GM18526 (cell line): Measurements from ENCODE around the gene ASCC1.

Experiments
- POLR2A ChIP-seq: IDR thresholded peaks from 3 replicates; pipeline ENCODE4 v1.6.1; 2011; ENCODE audit not compliant: insufficient read length; ENCODE audit errors: extremely low read depth

Gene ASCC1

DNA sequence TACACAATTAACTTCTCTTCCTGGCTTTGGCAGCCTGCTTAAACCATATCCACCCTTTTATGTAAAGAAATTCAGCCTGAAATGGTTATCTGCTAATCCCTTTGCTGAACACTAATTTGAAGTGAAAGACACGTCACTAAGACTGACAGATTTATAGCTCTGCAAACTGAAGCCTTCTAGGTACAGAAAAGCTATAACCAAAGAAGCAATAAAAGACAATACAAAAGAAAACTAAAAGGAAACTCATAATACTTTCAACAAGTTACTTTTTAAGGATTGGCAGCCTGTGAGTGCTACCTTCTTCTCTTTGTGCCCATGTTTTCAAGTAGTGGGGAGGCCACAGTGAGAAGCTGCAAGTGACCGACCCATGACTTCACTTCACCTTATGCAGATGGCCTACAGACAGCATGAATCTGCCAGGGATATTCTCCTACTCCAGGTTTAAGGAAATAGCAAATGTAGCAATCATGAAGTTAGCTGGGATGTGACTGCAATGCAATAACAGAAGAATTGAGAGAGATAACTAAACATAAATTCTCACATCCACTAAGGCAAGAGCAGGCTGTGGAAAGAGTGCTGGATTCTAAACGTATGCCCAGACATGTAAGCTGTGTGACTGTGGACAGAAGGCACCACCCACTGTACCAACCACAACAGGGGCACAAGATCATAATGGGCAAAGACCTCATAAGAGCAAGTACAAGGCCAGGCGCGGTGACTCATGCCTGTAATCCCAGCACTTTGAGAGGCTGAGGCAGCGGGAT, 117.1 kb downstream of the ASCC1 start:
- TF ChIP-seq POLR2A = no peak

DNA sequence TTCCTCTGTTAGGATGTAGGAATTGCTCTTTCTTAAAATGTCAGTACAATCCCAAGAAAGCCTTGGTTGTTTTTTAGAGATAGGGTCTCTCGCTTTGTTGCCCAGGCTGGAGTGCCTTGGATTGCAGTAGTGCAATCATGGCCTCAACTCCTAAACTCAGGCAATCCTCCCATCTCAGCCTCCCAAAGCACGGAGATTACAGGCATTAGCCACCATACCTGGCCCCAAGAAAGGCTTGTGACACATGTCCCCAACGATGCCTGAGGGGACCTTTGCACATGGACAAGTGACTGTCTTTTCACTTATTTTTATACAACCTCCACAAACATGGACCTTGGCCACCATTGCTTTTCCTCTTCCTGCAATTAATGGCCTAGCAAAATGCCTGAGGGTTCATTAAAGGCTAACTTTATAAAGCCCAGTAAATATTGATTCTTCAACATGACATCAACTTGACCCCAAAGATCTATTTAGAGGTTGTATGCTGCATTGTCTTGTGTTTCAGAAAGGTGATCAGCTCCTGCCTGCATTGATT, 117.7 kb downstream of the ASCC1 start:
- no peak for TF ChIP-seq POLR2A

DNA sequence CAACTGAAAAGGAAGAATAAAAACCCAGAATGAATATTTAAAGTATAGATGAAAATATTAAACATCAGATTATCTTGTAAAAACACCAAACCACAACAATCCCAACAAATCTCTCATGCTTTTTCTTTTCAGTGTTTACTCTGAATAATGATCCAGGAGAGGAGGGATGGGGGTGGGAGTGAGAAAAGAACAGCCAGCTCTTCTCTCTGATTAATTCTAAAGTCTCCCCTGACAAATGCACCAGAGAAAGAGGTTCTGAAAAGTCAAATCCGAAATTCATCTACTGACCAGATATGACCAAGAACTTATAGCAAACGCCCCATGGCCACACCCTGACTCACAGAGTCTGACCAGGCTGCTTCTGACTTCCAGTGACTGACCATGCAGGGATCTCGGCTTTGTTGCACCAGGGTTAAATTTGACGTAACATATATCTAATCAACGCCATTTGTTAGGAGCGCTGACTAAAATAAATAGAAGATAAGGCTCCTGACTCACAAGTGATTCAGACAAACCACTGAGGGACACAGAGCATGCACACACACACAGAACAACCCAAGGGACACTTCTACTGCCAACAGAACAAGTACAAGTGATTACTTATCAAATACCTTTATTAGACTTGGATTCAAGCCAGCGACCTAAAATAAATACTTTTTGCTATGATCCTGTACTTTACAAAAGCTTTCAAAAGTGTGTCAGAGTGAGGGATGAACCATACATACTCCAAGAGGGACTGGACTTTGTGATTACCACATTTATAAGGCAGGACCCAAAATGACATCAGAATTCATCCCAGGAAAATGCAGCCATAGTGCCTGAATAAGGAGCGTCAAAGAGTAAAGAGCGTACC, 118.4 kb downstream of the ASCC1 start:
- no peak for TF ChIP-seq POLR2A

DNA sequence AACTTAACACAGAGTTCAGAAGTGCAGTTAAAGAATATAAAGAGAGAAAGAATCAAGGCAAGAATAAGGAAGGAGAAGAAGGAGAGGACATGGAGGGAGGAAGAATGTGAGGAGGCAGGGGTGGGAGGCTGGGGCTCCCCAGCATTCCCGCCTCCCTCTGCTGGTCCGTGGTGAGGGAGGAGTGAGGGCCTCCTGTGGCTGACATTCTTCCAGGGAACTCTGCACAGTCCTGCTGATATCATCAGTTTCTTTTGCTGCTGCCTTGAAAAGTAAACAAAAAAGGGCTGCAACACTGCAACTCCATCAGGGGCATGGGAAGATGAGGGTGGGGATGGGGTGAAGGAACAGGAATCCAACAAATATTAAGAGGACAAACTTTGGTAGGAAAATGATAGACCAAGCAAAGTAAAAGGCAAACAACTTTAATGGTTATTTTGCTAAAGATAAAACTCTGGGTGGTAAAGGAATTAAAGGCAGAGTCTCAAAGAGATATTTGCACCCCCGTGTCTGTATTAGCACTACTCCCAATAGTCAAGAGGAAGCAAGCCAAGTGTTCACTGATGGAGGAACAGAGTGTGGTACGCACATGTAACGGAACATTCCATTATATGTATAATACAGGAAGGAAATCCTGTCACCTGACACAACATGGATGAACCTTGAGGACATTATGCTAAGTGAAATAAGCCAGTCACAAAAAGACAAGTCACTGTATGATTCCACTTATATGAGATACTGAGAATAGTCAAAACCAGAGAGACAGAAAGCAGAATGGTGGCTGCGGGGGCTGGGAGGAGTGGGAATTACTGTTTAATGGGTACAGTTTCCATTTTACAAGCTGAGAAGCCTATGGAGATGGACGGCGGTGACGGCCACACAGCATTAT, 119.7 kb downstream of the ASCC1 start:
- no peak for TF ChIP-seq POLR2A

DNA sequence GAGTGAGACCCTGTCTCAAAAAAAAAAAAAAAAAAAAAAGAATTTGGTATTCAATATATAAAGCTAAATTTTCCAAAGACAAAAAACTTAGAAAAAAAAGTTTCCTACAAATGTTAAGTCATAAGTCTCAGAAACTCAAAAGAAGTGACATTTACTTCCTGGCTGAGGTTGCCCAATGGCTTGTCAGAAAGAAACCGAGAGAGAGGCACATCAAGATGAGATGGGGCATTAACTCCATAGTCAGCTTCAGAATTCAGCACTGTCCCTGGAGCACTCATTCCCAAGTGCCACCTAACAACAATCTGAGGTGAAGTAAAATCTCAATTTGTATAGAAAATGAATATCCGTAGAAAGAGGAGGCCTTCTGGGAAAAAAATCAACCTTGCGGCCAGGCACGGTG, 120.9 kb downstream of the ASCC1 start:
- no peak for TF ChIP-seq POLR2A

DNA sequence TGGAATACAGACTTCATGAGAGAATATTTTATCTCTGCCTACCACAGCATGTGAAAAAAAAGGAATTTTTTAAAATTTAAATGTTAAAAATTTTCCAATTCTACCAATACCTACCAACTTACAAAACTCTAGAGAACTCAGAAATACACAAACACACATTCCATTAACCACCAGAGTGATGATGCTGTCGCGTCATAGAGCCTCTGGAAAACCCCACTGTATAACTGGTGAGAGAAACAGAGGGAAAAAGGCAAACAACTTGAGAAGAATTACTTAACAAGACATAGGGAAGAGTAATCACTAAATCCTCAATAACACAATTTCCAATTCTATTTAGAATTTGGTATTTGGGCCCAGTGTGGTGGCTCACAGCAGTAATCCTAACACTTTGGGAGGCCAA, 121.5 kb downstream of the ASCC1 start:
- TF ChIP-seq POLR2A = no peak

DNA sequence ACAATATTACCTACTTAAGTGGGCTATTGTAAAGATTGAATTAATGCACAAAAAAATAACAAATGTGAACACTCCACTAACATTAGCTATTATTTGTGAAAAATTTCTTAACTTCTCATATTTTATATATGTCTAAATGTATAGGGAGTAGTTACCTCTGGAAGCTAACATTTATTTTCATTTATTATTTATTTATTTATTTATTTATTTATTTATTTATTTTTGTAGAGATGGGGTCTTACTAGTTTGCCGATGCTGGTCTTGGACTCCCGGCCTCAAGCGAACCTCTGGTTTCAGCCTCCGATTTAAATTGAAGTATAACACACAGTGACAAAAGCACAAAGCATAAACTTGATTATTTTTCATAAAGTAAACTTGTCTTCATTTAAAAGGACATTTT, 122.6 kb downstream of the ASCC1 start:
- TF ChIP-seq POLR2A = no peak

DNA sequence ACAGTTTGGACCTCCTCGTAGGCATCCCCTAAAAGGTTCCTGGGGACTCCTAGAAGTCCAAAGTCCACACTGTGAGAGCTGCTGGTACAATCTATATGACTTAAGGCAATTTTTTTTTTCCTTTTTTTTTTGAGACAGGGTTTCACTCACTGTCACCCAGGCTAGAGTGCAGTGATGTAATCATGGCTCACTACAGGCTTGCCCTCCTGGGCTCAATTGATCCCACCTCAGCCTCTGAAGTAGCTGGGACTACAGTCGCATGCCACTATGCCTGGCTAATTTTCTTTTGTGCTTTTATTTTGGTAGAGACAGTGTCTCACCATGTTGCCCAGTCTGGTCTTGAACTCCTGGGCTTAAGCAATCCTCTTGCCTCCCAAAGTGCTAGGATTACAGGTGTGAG, 123.1 kb downstream of the ASCC1 start:
- TF ChIP-seq POLR2A = no peak

DNA sequence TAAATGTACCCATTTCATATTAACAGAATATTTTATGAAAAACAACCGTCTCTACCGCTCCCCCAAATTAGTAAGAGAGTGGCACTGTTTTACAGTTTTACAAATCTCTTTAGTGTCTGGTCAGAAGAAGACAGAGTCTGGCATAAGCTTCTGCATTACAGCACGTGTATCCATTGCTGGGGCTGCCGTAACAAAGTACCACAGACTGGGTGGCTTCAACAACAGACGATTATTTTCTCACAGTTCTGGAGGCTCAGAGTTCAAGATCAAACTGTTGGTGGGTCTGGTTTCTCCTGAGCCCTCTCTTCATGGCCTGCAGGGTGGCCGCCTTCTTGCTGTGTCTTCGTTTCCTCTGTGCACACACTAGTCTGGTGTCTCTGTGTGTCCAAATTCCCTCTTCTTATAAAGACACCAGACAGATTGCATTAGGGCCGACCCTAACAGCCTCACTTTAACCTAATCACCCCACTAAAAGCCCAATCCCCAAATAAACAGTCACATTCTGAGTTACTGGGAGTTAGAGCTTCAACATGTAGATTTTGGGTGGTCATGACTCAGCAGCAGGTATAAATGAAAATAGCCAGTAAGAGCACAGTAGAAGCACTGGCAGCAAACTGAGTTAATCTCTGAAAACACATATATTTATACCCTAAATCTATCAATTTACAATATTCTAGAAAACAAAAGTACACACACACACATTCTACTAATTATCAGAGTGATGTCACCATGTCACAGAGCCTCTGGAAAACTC, 123.7 kb downstream of the ASCC1 start:
- no peak for TF ChIP-seq POLR2A

DNA sequence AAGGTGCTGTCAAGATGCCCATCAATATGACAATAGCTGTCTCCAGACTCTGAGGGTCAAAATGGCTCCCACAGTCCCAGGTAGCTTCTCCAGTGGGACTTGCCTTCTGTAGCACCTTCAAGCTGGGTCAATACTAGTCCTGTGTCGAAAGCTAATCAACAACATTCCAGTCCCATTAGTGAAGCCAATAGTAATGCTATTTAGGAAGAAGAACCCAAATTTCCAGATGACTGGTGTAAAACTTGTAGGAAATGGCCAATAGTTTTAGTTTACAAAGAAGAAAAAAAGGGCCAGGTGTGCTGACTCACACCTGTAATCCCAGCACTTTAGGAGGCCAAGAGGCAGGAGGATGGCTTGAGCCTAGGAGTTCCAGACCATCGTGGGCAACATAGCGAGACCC, 125.8 kb downstream of the ASCC1 start:
- TF ChIP-seq POLR2A = no peak

DNA sequence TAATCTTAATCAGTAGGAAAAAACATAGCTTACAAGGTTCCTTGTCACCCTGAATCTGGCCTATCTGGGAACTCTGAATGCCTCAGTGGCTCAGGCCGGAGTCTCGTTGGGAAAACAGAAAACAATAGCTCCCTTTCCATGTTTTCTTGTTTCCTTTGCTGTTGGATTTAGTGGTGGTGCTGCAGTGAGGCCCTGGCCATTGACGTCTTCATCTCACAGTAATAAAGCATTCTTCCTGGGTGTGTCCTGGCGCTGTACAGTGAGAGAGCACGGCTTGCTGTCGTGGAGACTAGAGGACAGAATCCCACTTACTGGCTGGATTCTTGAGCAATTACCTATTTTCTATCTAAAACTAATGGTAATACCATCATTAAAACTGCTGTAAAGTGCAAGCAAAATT, 126.5 kb downstream of the ASCC1 start:
- TF ChIP-seq POLR2A = no peak

DNA sequence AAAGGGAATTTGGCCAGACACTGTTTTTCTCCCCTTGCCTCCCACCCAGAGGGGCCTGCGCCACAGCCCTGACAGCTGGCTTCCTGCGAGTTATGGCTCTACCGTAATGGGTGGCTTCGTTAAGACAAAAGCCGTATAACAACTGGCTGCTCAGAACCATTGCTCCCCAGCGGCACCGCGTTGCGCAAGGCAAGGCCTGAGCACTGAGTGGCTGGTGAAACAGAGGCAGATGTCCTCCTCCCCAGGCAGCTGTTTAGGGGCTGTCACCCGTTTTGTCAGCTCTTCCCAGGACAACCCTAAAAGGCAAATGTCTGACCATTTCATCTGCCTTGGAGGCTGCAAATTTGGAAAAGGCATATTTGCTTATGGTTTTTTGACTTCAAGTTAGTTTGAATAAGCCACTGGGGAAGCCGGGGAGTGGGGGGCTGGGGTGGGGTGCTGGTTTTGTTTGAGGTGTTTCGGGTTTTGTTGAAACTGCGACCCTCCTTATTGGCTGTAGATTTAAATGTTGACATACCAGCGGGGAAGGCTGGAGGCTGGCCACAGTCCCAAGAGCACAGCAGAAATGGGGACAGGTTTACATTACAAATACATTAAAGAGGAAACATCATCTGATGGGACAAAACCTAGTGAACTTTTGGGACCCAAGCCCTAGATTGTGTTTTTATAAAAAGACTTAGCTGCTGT, 127.0 kb downstream of the ASCC1 start:
- TF ChIP-seq POLR2A = no peak

DNA sequence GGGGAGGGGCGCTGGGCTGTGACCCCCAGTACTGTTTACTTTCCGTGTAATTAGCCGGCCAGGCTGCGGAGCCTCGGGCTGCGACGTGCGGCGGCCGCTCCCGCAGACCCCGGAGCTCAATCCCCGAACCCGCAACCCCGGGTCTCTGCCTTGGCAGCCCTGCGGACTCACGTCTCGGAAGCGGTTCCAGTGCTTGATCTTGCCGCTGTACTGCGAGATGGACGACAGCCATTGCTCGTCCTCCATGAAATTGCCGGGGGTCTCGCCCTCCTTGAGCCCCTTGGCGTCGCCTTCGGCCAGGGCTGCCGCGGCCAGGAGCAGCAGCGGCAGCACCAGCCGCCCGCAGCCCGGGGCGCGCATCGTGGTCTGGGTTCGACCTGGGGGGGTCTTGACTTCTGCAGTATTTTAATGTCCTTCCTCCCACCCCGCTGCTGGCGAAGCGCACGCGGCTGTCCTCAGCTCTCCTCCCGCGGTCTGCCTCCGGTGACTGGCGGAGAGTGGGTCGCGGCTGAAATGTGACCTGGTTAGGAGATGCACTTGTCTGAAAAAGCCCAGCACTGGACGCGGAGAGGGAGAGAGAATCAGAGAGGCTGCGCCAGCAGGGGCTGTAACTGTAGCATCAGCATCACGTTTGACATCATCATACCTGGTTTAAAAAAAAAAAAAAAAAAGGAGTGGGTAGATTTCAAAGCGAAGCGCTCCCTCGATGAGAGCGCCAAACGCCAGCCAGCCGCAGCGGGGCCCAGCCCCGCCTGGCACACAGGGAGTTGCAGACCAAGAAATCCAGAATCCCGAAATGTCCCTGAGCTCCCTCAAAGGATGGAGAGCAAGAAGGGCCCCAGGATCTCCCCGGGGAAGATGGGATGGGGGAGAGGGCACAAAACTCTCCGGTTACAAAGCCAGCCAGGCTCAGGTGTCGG, 127.8 kb downstream of the ASCC1 start, which contains the start of gene SPOCK2:
TSS of gene SPOCK2 (minus strand) at position 583 of the 920 bp plus-strand sequence. CDS start at position 360, 223 bp downstream.
- TF ChIP-seq POLR2A = no peak

DNA sequence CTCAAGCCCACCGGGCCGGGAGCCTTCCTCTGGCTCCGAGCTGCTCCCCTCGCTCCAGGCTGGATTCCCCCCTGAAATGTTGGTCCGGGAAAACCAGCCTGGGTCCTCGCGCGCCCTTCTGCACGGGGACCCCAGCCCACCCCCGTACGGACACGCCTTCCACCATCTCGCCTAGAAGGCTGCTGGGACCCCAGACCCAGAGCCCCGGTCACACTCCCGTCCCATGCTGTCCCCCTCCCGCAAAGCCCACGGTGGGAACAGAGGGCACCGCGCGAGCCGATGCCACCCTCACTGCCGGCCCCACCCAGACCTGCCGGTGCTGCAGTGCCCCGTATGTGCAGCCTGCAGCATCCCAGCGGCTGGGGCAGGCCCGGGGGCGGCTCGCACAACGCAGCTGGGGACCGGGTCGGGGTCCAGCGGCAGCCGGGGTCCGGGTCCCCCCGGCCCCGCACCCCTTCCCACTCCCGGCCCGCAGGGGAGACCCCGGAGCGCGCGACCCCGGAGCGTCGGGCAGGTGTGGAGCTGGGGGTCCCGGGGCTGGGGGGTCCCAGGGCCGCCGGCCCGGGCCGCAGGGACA, 128.6 kb downstream of the ASCC1 start:
- no peak for TF ChIP-seq POLR2A
